Measurements from ENCODE around the gene TTC23.

TTC23 gene, protein sequence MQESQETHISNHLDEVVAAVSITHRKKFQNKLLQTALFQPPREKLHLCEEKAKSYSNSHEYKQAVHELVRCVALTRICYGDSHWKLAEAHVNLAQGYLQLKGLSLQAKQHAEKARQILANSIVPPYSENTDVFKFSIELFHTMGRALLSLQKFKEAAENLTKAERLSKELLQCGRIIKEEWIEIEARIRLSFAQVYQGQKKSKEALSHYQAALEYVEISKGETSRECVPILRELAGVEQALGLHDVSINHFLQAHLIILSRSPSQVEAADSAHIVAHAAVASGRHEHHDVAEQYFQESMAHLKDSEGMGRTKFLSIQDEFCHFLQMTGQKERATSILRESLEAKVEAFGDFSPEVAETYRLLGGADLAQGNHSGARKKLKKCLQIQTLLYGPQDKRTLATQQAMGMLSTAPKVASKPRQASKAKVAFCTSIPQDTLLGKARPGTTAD

DNA sequence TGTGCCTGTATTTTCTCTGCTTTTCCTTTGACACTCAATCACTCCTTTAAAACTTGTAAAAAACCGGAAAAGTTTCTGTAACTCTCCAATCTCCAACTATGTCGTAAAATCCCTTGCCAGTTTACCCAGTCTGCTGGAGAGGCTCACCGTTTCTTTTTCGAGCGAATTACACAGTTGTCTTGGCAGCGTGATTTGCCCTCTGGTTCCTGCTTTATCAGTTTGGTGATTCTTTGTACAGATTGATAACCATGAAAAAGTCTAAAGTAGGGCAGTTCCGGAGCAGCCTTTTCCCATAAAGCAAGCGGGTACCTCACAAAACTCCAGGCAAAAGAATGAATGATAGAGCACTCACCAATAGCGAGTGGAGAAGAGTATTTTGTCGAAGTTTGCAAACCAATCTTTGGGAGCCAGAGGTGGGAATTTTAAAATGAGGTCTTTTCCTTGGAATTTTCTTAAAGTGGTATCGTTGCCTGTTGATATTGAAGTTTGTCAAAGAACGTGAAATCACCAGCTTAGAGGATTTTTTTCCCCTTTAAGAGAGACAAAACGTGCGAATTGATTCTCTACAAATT lies at the start of gene TTC23:
TTC23 (minus strand) TSS at position 312 of the 572 bp plus-strand sequence. CDS start 20,869 bp downstream, outside the sequence.
- no peak for DNase-seq

DNA sequence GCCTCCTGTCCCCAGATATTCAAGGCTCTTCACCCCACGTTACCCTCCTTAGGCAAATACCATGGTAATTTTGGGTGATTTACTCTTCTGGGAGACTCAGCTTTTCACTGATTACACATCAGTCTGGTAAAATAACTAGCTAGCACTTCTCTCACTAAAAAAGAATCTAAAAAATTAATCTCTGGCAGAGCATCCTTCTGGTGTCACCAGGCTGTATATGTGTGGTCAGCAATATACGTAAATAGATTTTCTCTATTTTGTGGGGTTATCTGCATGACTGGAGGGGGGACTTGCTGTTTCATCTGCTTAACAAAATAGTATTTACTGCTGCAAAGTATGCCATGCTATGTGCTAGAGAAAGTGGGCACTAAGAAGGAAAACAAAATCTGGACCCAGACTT lies 47.0 kb upstream of the TTC23 start:
- DNase-seq: no peak

DNA sequence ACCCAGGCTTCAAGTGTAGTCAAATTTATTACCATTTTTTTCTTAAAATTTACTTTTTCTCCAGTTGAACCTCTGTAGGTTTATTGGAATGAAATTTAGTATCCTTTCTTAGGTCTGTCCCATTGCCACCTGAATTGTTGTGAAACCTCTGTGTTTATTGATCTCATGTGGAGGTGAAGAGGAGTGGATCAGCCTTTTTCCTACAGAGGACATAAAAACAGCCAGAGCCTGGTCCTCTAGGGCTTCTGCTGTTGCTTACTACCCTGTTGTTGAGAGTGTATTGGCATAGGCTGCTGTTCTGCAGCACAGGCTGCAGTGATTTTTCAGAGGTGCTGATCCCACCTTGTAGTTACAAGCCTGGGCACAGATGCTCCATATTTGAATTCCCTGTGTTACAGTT lies 46.5 kb upstream of the TTC23 start:
- no peak for DNase-seq

DNA sequence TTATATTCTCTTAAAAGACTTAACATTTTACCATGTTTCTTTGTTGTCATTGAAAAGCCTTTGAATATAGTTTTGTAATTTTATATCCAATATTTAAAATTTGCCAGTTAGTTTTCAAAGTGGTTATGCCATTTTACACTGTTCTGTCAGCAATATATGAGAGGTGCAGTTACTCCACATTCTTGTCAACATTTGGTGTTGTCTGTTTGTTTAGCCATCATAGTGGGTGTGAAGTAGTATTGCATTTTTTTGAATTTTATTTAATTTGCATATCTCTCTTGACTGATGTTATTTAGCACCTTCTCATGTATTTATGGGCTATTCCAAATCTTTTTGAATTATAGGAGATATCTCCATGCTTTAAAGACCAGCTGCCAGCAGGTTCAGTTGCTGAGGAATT lies 42.3 kb upstream of the TTC23 start:
- DNase-seq: no peak

DNA sequence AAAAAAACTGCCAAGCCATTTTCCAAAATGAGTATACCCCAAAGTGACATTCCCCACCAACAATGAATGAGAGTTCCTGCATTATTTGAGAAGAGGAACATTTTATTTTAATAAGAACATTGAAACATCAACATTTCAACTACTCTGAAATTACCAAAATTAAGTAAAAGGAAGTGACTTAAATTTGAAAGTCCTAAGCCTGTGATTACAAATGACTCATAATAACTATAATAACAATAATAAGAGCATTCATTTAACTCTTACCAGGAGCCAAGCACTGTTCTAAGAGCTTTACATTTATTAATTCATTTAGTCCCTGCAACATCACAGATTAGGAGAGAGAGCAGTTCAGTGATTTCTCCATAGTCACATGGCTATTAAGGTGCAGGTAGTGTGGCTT lies 34.3 kb upstream of the TTC23 start:
- no peak for DNase-seq

DNA sequence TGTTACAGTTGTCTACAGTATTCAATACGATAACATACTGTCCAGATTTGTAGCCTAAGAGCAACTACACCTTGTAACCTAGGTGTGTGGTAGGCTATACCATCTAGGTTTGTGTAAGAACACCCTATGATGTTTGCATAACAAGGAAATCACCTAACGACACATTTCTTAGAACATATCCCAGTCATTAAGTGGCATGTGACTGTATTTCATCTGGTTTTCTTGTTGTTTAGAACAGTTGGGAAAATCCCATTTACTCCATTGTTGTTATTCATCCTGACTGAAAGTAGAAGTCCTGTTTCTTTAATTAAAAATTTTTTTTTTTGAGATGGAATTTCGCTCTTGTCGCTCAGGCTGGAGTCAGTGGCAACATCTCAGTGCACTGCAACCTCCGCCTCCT lies 33.2 kb upstream of the TTC23 start:
- DNase-seq: no peak

DNA sequence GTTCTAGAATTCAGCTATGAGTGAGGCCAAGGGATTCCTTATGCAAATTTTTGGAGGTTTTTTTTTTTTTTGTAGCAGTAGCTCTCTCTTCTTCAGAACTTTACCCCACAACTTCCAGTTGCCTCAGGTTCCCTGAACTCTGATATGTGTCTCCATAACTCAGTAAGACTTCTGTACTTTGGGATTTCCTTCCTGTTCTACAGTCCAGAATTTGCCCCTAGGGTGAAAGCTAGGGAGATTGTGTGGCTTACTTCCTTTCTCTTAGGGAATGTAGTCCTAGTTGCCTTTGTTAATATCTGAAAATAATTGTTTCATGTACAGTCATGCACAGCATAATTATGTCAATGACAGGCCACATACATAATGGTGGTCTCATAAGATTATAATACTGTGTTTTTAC lies 32.7 kb upstream of the TTC23 start:
- no peak for DNase-seq

DNA sequence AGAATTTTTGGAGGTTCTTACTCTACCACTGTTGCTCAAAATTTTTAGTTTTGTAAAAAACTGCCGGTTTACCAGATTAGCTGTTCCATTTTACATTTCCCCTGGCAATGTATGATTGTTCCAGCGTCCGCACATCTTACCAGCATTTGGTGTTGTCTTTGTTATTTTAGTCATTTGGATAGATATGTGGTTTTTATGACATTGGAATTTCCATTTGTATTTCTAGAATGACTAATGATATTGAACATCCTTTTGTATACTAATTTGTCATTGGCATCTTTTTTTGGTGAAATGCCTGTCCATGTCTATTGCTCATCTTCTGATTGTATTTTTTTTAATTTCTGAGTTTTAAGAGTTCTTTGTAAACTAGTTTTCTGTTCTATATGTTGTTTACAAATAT lies 30.4 kb upstream of the TTC23 start:
- DNase-seq: no peak

DNA sequence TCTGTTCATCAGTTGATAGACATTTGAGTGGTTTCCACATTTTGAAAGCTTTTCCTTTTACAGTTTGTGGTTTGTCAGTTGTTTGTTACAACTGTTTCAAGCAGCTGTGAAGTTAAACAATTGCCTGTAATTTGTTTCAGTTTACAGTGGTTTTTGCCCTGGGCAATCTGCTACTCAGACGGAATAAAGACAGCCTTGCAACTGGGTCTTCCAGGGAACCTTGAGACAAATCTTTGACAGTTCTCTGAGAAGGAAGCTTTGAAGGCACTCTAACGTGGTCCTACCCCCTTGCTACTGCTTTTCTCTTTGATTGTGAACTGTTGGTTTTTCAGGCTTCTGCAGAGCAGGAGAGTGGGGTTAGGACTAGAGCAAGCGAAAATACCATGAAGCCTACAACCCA lies 29.9 kb upstream of the TTC23 start:
- no peak for DNase-seq

DNA sequence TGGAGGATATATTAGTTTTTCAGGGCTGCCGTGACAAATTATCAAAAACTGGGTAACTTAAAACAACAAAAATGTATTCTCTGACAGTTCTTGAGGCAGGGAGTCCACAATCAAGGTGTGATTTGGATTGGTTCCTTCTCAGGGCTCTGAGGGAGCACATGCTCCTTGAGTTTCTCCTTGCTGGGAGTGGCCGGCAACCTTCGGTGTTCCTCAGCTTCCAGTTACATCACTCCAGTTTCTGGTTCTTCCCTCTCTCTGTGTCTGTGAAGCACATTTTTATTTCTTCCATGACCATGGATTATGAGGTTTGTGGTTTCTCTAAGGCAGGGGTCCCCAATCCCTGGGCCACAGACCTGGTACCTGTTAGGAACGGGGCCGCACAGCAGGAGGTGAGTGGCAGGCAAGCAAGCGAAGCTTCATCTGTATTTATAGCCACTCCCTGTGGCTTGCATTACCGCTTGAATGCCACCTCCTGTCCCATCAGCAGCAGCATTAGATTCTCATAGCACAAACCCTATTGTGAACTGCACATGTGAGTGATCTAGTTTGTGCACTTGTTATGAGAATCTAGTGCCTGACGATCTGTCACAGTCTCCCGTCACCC lies 26.2 kb upstream of the TTC23 start:
- DNase-seq: no peak

DNA sequence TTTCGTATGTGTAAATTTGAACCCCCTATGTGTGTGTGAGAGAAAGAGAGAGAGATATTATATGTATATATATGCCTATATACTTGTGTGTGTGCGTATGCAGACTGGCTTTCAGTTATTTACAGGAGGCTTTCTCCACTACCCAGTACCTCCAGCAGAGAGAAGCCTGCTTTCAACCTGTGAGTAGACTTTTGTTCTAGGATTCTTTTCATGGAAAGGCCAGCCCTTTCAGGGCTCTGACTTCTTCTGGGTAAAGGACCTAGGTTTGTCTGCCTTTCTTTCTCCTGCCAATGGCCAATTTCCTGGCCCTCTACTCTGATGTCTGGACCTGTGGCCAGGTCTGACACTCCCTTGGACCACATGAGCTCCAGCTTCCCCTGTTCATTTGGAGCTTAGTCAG lies 25.7 kb upstream of the TTC23 start:
- no peak for DNase-seq

DNA sequence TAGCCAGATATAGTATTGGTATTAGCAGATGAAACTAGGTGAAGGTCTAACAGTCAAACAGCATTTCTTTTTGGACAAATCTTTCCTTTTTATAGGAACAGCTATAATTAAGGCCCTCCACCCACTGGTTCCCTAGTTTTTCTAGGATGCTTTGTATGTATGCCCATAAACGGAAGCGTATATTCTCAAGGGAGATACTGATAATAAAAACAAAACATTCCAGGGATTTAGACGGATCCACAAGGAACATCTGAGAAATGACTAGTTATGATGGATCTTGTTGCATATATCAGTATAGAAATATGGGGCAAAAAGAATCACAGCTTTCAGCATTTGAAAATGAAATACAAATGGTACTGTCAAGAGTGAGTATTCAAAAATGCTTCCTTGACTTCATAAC lies 24.4 kb upstream of the TTC23 start:
- no peak for DNase-seq

DNA sequence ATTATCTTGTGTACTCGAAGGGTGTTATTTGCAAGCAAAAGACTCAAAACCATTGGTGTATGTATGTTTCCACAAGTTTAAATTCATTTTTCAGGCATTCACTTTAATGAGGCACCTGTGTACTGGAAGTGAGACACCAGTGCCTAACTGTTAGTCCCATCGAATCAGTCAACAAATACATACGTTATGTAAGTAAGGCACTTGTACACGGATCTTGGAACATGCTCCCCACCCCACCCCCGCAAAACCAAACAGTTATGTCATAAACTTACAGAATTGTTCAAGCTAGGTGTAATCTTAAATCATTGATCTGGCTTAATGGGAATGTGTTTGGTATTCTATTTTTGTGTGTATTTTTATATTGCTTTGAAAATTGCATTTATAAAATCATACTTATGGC lies 19.1 kb upstream of the TTC23 start:
- DNase-seq: no peak

DNA sequence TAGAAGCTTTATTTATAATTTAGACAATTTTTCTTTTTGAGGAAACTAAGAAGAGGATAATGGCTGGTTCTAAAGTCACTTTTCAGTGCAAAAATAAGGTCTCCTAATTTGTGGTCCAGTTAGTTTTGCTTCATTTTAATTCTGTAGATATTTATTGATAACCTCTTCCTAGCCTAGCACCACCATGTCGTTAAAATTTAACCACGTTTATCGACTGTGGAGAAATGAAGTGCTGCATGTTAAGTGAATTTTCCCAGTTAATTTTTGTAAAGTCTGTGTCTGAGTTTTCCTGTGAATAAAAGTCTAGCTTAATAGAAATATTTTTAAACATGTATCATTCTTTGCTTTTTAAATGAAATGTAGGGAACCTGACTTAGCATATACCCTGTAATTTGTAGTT lies 18.6 kb upstream of the TTC23 start:
- no peak for DNase-seq

DNA sequence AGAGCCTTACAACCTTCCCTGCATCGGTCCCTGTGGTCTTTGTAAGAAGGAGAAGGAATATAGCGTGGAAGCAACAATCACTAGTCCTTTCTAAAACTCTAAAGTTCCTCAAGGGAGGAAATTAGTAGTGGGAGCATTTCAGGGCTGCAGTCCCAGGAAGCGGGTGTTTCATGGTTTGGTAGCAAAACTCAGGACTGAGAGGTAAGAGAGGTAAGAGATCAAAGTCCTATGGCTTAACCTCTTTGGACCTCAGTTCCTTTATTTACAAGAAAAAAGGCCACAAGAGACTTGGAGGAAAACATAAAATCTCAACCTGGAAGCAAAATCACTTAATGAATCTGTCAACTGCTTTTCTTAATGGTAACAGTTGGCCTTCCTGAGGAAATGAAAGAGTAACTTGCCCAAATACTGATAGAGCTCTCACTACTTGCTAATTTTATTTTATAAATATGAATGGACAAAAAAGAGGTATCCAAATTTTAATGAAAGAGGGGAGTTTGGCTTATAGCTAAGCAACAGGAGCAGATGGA lies 16.2 kb upstream of the TTC23 start:
- DNase-seq: no peak

DNA sequence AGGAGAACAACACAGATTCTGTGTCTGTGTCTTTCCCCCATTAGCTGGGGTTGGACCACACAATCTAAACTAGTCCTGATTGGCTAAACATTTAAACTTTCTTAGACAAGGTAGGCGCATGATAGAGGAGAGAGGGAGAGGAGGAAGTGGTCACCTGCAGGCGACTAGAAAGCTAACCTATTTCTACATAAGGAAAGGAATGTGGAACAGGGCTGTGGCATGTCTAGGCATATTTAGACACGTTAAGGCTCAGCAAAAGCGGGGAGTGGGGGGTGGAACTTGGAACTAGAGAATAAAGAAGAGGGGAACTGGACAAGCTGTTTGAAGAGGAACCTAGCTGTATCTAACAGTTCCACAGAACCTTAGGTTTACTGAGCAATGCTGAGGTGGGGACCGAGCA lies 14.7 kb upstream of the TTC23 start:
- no peak for DNase-seq

DNA sequence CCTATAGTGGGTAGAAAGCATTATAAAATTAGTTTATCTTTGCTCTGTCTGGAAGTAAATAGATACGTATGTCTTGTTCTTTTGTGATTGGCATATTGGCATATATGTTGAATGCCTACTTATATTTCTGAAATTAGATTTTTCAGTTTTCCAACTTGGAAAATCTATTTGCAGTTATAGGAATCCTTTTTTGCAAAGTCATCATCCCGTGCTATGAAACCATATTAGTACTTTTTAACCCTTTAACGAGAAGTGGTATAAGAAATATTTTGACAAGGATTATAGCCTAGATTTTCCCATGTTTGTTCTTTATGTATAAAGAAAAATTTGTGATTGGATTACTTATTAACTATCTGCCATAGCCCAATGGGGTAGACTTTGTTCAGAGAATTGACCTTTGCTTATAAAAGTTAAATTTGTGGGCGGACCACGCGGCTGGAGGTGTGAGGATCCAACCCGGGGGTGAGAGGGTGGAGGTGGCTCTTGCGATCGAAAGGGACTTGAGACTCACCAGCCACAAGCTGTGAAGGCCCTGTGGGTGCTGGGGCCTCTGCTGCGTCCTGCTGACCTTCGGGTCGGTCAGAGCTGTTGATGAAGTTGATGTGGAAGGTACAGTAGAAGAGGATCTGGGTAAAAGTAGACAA lies 7.8 kb upstream of the TTC23 start:
- no peak for DNase-seq

DNA sequence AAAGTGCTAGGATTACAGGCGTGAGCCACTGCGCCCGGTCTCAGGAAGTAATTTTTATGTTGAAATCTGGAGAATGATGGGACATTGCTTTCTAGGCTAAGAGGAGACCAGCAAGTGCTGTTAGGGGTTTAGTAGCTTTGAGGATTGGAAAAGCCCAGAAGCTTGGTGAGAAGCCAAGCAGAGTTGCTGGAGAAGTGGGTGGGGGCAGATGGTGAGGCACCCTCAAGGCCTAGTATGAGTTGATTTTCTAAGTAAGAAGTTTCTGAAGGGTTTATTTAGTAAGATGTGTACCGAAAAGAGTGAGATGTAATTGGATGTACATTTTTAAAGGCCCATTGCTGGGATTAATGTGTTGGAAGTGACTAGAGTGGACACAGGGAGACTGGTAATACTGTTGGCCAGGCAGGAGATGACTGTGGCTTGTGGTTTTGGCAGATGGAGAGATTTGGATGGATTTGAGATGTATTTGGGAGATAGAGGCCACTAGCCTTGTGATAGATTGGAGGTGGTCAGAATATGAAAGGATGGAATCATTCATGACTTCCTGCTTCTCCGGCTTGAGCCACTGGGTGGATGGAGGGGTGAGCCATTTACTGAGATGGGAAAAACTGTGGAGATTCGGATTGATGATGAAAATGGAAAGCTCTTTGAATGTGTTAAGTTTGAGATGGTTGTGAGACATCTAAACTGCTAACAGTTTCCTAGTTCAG lies 4.2 kb upstream of the TTC23 start:
- DNase-seq: no peak

DNA sequence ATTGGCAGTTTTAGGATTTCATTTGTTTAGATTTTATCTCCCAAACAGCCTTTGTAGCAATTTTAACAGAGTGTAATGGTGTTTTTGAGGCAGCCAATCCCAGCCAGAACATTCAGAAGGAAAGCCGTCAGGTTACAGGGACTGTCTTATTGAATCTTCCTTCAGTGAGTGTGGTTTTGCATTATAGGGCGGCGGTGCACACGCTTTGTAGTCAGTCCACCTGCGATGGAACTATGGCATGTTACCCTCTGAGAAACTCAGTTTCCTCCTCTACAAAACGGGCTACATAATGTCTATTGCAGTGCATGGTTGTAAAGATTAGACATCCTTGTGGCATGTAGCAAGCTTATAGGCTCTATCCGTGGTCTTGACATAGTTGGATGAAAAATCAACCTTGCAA lies 2.9 kb upstream of the TTC23 start:
- DNase-seq: no peak

DNA sequence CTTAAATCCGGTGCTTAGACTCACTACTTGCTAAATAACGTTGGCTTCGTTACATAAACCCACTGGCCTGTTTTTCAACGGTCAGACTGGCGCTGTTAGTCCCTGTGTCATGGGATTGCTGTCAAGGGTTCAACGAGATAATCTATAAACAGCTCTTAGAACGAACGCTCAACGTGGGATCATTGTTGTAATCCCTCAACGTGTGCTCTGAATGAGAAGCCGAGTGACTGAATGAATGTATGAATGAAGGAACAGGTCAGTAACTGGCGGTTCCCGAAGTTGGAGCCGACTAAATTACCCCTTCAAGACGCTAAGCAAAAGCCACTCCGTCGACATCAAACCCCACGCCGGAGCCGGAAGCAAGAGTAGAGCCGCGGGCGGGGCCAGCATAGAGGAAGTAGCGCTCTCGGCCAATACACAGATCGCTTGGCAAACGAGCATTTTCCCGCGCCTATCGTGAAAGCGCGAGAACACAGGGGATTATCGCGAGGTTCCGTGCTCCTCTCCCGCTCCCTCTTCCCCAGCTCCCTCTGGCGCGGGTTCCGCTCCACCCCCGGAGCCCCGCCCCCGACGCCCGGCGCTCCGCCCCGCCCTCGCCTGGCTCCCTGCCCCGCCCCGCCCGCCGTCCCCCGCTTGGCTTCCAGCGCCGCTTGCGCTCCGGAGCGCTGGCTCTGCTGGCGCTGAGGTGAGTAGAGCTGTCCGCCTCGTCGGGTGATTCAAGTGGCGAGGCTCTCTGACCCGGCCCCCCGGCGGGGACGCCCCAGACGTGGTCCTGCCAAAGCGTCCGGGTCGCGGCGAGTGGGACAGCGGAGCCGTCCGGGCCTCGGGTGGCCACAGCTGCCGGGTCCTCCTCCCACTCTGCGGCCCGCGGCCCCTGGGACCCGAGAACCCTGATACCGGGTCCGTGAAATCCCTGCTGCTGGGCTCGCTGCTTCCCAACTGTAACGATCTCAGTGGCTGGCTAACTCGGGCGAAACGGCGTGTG lies 1.8 kb upstream of the TTC23 start, which contains the start of gene LRRC28:
LRRC28 (plus strand) TSS at position 625 of the 985 bp plus-strand sequence. CDS start 4,477 bp downstream, outside the sequence.
- peak; percentile 100 for DNase-seq

DNA sequence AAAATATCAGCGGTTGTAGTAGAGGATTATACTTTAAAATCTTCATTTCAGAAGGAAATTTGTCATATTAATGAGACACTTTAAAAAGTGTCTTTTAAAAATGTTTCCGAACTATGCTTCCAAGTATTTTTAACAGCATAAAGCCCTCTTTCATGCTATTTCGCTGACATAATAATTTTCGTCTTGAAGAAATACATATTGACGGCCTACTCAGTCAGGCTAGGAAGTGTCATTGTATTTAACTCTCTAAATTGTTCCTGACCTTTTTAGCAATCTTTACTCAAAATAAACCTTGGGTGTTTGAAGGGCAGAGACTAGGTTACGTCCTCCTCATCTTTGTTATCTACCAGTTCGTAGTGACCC lies 1.1 kb upstream of the TTC23 start:
- DNase-seq: no peak

DNA sequence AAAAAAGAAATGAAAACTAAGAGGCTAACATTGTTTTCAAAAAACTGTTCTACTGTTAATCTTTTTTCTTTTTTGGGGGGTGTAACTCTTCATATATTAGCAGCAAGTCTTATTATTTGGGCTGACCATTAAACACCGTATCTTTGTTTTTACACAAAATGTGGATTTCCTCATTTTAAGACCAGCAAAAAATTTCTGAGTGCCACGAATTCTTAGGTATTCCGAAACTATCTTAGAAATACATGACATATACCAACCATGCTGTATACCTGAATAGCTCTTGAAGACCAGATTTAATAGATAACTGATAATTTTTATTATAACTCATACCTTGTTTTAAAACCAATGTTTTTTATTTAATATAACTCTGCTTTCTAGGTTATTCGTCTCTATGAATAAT lies 620 bp upstream of the TTC23 start:
- no peak for DNase-seq

Data from NCI-H1105 (cell line).